HG03025 (cell line): ENCODE measurements around the gene CCDC177.

Experiments
- ATAC-seq: cut with Tn5 transposase; IDR thresholded peaks from one replicate; pipeline ENCODE4 v1.9.1; 2021; ENCODE audit warnings: mild to moderate bottlenecking, moderate library complexity; ENCODE audit not compliant: unreplicated experiment, low FRiP score

CCDC177 gene

DNA sequence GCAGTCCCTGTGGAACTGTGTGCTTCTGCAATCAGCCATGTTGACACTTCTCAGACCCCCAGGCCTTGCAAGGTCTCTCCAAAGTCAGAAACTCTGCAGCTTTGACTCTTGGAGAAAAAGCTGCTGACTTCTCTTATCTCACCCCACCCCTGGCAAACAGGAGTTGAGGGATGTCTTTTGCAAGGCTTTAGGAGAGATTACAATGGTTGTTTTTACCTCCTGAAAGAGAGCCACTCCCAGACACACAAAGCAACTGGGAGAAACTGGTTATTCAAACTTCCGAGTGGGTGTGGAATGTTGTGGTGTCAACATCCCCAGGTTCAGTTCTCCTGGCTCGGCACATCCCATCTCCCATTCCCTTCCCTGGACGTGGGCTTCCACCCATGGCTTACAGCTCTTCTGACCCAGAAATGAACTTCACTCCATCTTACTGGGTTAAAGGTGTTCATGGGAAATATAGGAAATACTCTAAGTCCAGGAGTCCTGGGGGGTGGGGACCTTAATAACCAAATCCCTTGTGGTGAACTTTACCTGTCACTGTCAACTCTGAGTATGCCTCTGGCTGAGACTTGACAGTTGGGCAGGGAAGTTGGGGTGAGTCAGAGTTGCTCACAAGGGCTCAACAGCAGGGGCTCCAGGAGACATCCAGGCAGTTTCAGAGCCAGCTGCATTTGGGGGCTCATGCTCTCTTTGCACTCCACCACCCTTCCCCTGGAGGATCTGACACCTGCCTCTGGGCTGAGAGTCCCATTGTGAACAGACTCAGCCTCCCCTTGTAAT, 41.9 kb downstream of the CCDC177 start:
- no peak for ATAC-seq

DNA sequence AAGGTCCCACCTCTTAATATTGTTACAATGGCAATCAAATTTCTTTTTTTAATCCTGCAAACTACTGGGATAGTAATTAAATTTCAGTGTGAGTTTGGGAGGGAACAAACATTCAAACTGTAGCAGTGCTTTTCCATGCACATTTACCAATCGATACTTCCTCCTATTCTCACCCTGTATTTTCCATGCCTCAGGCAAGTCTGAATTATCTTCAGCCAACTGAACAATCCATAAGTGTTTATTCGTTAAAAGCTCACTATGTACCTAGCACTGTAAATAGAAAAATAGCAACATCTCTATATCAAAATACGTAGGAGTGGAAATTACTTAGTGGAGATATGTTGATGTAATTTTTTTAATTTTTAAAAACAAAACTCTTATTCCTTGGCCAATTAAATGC, 43.5 kb downstream of the CCDC177 start:
- no peak for ATAC-seq

DNA sequence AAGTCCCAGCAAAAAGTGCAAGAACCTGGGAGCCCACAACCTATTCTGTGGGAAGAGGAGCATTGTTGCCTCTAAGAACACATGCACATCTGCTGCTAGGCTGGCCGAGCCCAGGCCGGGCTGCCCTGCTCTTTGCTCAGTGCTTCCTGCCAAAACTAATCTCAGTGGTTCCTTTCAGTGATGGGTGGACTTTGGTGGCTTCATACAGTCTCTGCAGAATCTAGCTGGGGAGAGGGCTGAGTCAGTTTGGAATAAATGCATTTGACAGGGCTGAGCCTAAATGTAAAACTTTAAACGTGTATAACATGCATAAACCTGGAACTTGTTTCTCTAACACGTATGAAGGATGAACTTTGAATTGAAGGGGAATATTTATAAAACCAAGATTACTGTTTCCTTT, 44.6 kb downstream of the CCDC177 start:
- ATAC-seq, result no peak

DNA sequence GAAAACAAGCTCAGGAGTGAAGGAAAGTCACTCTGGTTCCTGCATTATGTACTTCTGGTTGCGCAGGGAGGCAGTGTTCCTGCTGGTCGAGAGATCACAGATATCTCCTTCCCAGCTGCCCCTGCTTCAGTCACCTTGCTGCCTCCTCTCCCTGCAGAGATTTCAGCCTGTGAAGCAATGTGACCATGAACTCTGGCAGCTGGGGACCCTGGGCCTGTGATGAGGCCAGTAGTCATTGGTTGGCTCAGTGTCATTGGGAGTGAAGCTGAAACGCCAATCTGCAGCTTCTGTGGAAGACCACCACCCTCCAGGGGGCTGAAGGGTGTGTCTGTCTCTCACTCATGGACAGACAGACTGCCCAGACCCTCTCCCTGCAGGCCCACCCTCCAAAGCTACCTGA, 45.1 kb downstream of the CCDC177 start:
- ATAC-seq, result no peak

DNA sequence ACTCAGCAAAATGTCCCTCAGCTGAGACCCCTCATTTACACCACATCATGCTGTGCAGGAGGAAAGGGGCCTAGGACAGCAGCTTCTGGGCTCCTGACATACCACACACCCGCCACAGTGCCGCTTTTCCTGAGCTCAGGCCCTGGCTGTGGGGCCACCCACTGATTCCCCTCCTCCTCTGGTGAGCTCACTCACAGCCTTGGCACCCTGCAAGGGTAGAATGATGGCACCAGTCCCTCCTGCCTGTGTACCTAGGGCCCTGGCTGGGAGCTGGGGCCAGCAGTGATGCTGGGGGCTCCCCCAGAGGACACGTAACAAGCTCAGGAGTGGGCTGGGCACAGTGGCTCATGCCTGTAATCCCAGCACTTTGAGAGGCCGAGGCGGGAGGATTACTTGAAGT, 45.7 kb downstream of the CCDC177 start:
- ATAC-seq, result no peak

DNA sequence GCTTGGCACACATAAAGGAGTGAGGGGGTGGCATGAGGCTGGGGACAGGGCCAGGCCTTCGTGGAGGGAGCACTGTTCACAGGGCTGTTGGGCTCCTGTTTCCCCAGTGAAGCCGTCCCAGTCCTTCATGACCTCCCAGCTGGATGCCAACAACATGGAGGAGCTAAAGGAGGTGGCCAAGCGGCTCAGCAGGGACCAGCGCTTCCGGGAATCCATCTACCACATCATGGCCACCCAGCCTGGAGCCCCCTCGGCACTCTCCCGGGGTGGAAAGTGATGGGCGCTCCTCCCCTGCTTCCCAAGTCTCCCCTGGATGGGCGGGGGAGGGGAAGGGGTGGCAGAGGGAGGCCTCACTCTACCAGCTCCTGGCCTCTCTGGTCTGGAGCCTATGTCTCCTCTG, 46.5 kb downstream of the CCDC177 start:
- ATAC-seq, result no peak

DNA sequence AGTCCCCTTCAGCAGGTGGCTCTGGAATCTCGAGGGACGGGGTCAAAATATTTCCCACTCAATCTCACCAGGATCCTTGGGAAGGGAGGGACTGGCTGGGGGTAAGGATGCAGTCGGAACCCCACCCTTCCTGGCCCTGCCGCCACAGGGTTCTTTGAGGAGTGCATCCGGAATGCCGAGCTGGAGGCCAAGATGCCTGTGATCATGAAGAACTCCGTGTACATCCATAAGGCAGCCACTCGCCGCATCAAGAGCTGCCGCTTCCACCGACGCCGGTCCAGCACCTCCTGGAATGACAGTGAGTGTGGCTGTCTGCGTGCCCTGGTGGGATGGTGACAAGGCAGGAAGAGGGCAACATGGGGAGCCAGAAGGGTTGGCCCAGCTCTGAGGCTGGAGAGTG, 47.0 kb downstream of the CCDC177 start:
- no peak for ATAC-seq

DNA sequence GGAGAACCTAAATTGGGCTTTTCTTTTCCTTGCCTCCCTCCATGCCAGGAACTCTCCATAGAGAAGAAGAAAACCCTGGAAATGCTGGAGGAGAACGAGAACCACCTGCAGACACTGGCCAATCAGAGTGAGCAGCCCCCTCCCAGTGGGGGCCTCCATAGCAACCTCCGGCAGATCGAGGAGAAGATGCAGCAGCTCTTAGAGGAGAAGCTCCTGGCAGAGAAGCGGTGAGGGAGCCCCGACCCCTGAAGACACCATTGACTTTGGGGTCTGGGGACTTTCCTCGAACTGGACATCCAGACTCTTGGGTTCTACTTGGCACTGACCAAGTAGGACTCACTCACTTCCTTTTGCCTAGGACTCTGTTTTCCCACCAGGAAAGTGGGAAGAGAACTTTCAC, 48.8 kb downstream of the CCDC177 start:
- ATAC-seq, result no peak

DNA sequence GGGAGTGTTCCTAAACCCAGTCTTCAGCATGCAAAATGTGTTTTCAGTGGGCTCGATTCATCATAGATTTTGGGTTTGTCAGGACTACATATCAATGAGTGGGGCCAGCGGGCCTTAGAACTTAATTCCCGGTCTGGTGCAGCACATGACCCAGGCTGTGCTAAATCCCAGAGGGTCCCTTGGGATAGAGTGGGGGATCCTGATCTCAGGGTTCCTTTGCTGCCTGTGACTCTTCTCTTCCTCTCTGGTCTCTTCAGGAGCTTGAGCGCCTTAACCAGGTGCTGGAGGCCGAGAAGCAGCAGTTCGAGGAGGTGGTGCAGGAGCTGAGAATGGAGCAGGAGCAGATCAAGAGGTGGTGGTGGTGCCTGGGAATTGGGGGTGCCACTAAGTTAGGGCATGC, 52.6 kb downstream of the CCDC177 start:
- ATAC-seq, result no peak
